Endothelial cell of umbilical vein (primary cell): Measurements from ENCODE around the gene PDE7B. TPM values are rescaled to one million over a fixed set of nuclear protein-coding genes. Genes with fewer than 3 reads are reported as not detected.

Experiments used
- BruUV-seq: library from RNA; stranded (reverse); fragments of 400-500 nt; replicated peaks from 2 replicates; lab custom pipeline; 2021; lab: Mats Ljungman, UMichigan
- CTCF ChIA-PET: fragments of 300-600, 350-600 bp; sonication (Branson Sonifier 250); formaldehyde crosslinking; loops from one replicate; lab custom pipeline; 2021; ENCODE audit warnings: antibody characterized with exemption, inconsistent platforms; lab: Charles Lee
- POLR2A ChIA-PET: fragments of 300-600, 350-600 bp; sonication (Branson Sonifier 250); formaldehyde crosslinking; loops from one replicate; lab custom pipeline; 2021; ENCODE audit warnings: antibody characterized with exemption, inconsistent platforms; lab: Charles Lee
- DNase-seq: peaks from one replicate; pipeline ENCODE4 v3.0.0-alpha.2; 2011; ENCODE audit warnings: low read depth, low spot score
- FAIRE-seq: peaks from 2 replicates; lab custom pipeline; 2011; peaks lifted over from hg19 to GRCh38; lab: Jason Lieb, UNC
- H2AFZ ChIP-seq: 2 replicates; pipeline ENCODE4 v1.6.0; 2012; ENCODE audit warnings: low read depth, low read length, control low read depth, inconsistent platforms
- H3K27ac ChIP-seq: 2 replicates; pipeline ENCODE4 v1.5.1; 2011; ENCODE audit warnings: low read depth, mild to moderate bottlenecking, control low read depth, low read length, moderate library complexity; ENCODE audit not compliant: insufficient read depth
- H3K27me3 ChIP-seq, 2 experiments: 2 replicates each; pipeline versions ENCODE4 v1.6.0 to v1.6.1; 2011; ENCODE audit warnings: low read length in 2 of 2, mixed read lengths in 1 of 2; ENCODE audit not compliant: control insufficient read depth in 2 of 2, insufficient read depth in 2 of 2
- H3K36me3 ChIP-seq, 2 experiments: 2 replicates in 1 of 2; 3 replicates in 1 of 2; pipeline ENCODE4 v1.5.1; 2011; ENCODE audit warnings: low read length in 2 of 2, mild to moderate bottlenecking in 1 of 2, moderate library complexity in 1 of 2; ENCODE audit not compliant: control insufficient read depth in 2 of 2, insufficient read depth in 2 of 2; ENCODE audit errors: extremely low read depth in 1 of 2
- H3K4me1 ChIP-seq: 3 replicates; pipeline ENCODE4 v1.5.1; 2011; ENCODE audit warnings: mild to moderate bottlenecking, low read length; ENCODE audit not compliant: control insufficient read depth, insufficient read depth; ENCODE audit errors: extremely low read depth
- H3K4me2 ChIP-seq: 2 replicates; pipeline ENCODE4 v1.6.1; 2011; ENCODE audit warnings: low read length, control low read depth, mixed read lengths; ENCODE audit not compliant: insufficient read depth
- H3K4me3 ChIP-seq, 3 experiments: fragments of 200-600 bp in 1 of 3; sonication (generic), shearing (Covaris generic) in 1 of 3; replicated peaks in 1 of 3; 2 replicates each; pipeline ENCODE4 v1.5.1; 2011 to 2016; ENCODE audit warnings: control low read depth in 3 of 3, low read length in 3 of 3, mild to moderate bottlenecking in 2 of 3, inconsistent platforms in 1 of 3, low read depth in 1 of 3, moderate library complexity in 1 of 3; ENCODE audit not compliant: insufficient read depth in 1 of 3
- H3K79me2 ChIP-seq: 2 replicates; pipeline ENCODE4 v1.6.0; 2012; ENCODE audit warnings: low read length, inconsistent platforms; ENCODE audit not compliant: control insufficient read depth, insufficient read depth
- H3K9ac ChIP-seq: replicated peaks from 2 replicates; pipeline ENCODE3; 2011; ENCODE audit warnings: low read length, control low read depth; ENCODE audit not compliant: insufficient read depth; ENCODE audit errors: extremely low read depth
- H3K9me1 ChIP-seq: replicated peaks from 3 replicates; pipeline ENCODE4 v1.6.0; 2011; ENCODE audit warnings: mild to moderate bottlenecking, low read length; ENCODE audit not compliant: control insufficient read depth, insufficient read depth; ENCODE audit errors: extremely low read depth
- H3K9me3 ChIP-seq: replicated peaks from 2 replicates; pipeline ENCODE4 v1.5.1; 2012; ENCODE audit warnings: low read length, inconsistent platforms; ENCODE audit not compliant: control insufficient read depth, insufficient read depth
- H4K20me1 ChIP-seq: replicated peaks from 2 replicates; pipeline ENCODE3; 2011; ENCODE audit warnings: mild to moderate bottlenecking, low read length; ENCODE audit not compliant: control insufficient read depth, insufficient read depth; ENCODE audit errors: extremely low read depth
- EZH2 ChIP-seq: IDR thresholded peaks from 2 replicates; pipeline ENCODE4 v1.6.1; 2012; ENCODE audit warnings: borderline replicate concordance, low read depth, mild to moderate bottlenecking, moderate library complexity, low read length, inconsistent platforms; ENCODE audit not compliant: severe bottlenecking
- FOS ChIP-seq: IDR thresholded peaks from 2 replicates; pipeline ENCODE4 v1.6.1; 2011; ENCODE audit warnings: mild to moderate bottlenecking, low read length, moderate library complexity, borderline replicate concordance; ENCODE audit not compliant: insufficient read depth
- GATA2 ChIP-seq: IDR thresholded peaks from 2 replicates; pipeline ENCODE4 v1.7.0; 2011; ENCODE audit warnings: low read depth, mild to moderate bottlenecking, moderate library complexity, mixed read lengths, low read length; ENCODE audit not compliant: insufficient read length, insufficient read depth
- JUN ChIP-seq: IDR thresholded peaks from 2 replicates; pipeline ENCODE4 v1.6.1; 2011; ENCODE audit warnings: borderline replicate concordance, low read depth; ENCODE audit not compliant: insufficient read length, insufficient read depth
- MYC ChIP-seq: IDR thresholded peaks from one replicate; pipeline ENCODE4 v1.6.1; 2011; ENCODE audit warnings: mild to moderate bottlenecking, low read depth, low read length
- POLR2A ChIP-seq: IDR thresholded peaks from 2 replicates; pipeline ENCODE4 v1.6.1; 2012; ENCODE audit warnings: low read depth, mild to moderate bottlenecking, control low read depth, low read length
- POLR2AphosphoS5 ChIP-seq: IDR thresholded peaks from 2 replicates; pipeline ENCODE4 v1.6.1; 2012; ENCODE audit warnings: low read depth, mild to moderate bottlenecking, control low read depth, low read length, moderate library complexity; ENCODE audit not compliant: insufficient read depth
- dilution Hi-C: fragments of 300-500 bp; cut with MboI; formaldehyde crosslinking; loops from one replicate; pipeline ENCODE4 v1.15.0; 2019; ENCODE audit warnings: low sequenced_read_pairs; ENCODE audit not compliant: extremely low pct_ligation_motif_present
- intact Hi-C: fragments of 100-400 bp; cut with micrococcal nuclease; formaldehyde crosslinking; loops from one replicate; pipeline ENCODE4 v1.10.0; 2022
- polyA plus RNA-seq, 4 experiments: library from polyadenylated mRNA; depleted of rRNA in 3 of 4; stranded (reverse) in 3 of 4; unstranded in 1 of 4; fragments of >200 nt; gene quantifications; 2 replicates each; pipeline versions ENCODE4 v1.2.1 to v1.2.3, GENCODE V29; 2011 to 2012; ENCODE audit warnings: missing spikeins in 1 of 4
- total RNA-seq: library from RNA; stranded (reverse); gene quantifications from 2 replicates; pipeline ENCODE4 v1.2.3, GENCODE V29; 2021
- TF ChIP-seq, protein P1 (sequence below): IDR thresholded peaks from 2 replicates; pipeline ENCODE4 v1.6.1; 2011; ENCODE audit not compliant: insufficient read depth, insufficient read length
- TF ChIP-seq, protein P2 (sequence below), 2 donors: IDR thresholded peaks; 1 replicate in 1 of 2; 2 replicates in 1 of 2; pipeline ENCODE4 v1.5.1; 2011; ENCODE audit warnings: low read length in 2 of 2, mild to moderate bottlenecking in 2 of 2, moderate library complexity in 2 of 2, control low read depth in 1 of 2, inconsistent platforms in 1 of 2, low read depth in 1 of 2; ENCODE audit not compliant: insufficient read depth in 1 of 2; ENCODE audit errors: extremely low read depth in 1 of 2

Gene PDE7B
- total and polyA plus RNA-seq, 2 donors (not counting 3 experiments of a cell fraction or from before 2014, with no cell fraction given) = 20.6 to 25.1 TPM

DNA sequence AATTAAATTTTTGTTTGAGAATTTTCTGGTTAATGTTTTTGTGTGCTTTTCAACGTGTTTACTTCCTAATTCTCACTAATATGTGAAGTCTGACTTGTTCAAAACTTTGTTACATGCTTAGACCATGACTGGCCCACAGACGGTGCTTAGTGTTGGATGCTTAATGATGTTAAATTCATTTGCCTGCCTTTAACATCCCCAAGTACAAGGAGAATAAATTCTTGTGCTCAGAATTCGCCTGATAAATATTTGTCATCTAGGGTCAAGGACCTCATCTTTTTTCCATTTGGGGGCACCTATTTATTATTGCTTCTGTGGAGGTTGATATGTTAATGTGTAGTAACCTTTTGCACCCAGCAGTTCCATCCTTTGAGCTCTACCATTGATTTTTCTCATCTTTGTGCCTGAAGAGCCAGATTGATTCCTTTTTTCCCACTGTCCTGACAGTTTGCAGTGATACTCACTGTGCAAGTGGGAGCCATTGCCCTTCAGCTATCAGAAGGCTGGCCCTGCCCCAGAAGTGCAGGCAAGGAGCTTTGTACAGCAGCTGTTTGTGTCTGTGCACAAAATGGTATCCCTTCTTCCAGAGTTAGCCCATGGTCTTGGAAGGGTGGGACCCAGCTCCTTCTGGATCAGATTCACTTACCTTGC is 170.8 kb downstream of the PDE7B start:
- CTCF ChIA-PET = interaction anchor here (1.6 to 2.1 kb wide), 3 partner anchors 9 to 487 kb away, joined by 4 to 11 read pairs (median 9); no protein-coding TSS in a partner anchor
- no peak overlapping the region for H3K27ac ChIP-seq
- no peaks in the 10 kb centered on the region for H4K20me1 ChIP-seq
- no peaks in the 10 kb centered on the region for H3K36me3 ChIP-seq
- FAIRE-seq (no peak), DNase-seq (no peak)
- intact Hi-C loops (no loop called here), dilution Hi-C loops (no loop called here)
- no peak for TF ChIP-seq FOS
- TF ChIP-seq JUN = no peak
- TF ChIP-seq POLR2A = no peak
- TF ChIP-seq GATA2 = no peak
- TF ChIP-seq, protein P1, sequence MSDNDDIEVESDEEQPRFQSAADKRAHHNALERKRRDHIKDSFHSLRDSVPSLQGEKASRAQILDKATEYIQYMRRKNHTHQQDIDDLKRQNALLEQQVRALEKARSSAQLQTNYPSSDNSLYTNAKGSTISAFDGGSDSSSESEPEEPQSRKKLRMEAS = no peak
- TF ChIP-seq POLR2AphosphoS5 = no peak
- no peak for TF ChIP-seq MYC
- TF ChIP-seq, protein P2, sequence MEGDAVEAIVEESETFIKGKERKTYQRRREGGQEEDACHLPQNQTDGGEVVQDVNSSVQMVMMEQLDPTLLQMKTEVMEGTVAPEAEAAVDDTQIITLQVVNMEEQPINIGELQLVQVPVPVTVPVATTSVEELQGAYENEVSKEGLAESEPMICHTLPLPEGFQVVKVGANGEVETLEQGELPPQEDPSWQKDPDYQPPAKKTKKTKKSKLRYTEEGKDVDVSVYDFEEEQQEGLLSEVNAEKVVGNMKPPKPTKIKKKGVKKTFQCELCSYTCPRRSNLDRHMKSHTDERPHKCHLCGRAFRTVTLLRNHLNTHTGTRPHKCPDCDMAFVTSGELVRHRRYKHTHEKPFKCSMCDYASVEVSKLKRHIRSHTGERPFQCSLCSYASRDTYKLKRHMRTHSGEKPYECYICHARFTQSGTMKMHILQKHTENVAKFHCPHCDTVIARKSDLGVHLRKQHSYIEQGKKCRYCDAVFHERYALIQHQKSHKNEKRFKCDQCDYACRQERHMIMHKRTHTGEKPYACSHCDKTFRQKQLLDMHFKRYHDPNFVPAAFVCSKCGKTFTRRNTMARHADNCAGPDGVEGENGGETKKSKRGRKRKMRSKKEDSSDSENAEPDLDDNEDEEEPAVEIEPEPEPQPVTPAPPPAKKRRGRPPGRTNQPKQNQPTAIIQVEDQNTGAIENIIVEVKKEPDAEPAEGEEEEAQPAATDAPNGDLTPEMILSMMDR (IDR thresholded peaks at IDR 0.05; ENCODE audit: extremely low read depth in 1 of 2, insufficient read depth in 1 of 2, low read depth in 1 of 2, low read length in 2 of 2) = no peak
- no peak for TF ChIP-seq EZH2
- no TSS peak for BruUV-seq
- H3K9me1 ChIP-seq = no peaks in the 10 kb centered on the region
- H3K79me2 ChIP-seq = no peaks in the 10 kb centered on the region
- POLR2A ChIA-PET = no interaction called here
- H3K9ac ChIP-seq = no peak overlapping the region
- H2AFZ ChIP-seq = no peak overlapping the region
- H3K9me3 ChIP-seq = no peaks in the 10 kb centered on the region
- H3K4me3 ChIP-seq = no peak overlapping the region
- H3K27me3 ChIP-seq = no peaks in the 10 kb centered on the region
- H3K4me1 ChIP-seq = no peaks in the 10 kb centered on the region
- no peak overlapping the region for H3K4me2 ChIP-seq
